Measurements from ENCODE around the gene CASKIN1. TPM values are rescaled to one million over a fixed set of nuclear protein-coding genes. Genes with fewer than 3 reads are reported as not detected.

The CASKIN1 gene
- total and polyA plus RNA-seq, 12 donors = 0.06 to 5.2 (median 1.3) TPM; not detected in 3

DNA sequence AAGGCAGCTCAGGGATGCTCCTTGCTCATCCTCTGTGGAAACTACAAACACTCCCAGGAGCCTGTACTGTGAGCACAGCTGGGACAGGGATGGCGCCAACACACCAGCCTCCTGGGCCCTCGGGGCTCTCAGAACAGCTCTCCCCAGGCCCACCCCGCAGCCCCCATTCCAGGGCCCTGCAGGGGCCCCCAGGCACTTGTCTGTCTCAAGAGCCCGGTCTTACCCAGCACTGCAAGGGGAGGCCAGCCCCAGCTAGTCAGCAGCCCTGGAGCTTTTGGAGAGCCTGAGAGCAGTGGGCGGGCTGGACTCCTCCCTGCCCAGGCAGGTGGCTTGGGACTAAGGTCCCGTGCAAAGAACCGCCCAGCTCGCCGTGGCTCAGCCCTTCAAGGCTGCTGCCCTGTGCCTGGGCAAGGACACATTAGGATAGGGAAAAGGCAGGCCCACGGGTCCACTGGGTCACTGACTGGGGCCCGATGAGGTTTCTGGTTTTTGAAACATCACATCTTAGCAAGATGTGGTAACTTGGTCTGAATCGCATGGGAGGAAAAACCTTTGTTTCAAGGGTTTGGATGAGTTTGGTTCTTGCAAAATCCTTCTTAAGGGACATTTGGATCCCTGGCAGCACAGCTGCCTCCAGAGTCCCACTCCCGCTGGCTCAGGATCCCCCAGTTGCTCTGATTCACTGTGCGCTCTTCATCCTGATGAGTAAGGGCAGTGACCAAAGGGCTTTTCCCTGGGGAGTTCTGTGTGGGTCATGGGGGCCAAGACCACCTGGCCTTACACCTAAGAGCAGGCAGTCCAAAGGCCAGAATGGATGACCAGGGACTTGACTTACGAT is 42.7 kb upstream of the CASKIN1 start:
- Histone ChIP-seq H3K27me3 (peaks cover 9% of the 10 kb centered on the region), H3K27ac (peak overlapping the region in 1 of 5 donors; percentile 32), H3K36me3 (replicated peaks in 1 of 2) (peaks cover 0 to 39% of the 10 kb centered on the region in 2 donors), H3K4me1 (replicated peaks in 1 of 2) (peaks cover 12 to 21% of the 10 kb centered on the region in 2 donors), H3K4me3 (no peak overlapping the region), H3K9me3 (replicated peaks in 1 of 3) (no peaks in the 10 kb centered on the region)
- intact Hi-C loops (cut with DNase I) = no loop called here
- WGBS, 4 donors = 51 to 63% (median 61%) methylated on average over 7 to 15 of the region's 15 CpGs
- no peak for TF ChIP-seq POLR2A (IDR thresholded peaks at IDR 0.05)
- TF ChIP-seq, protein P1, sequence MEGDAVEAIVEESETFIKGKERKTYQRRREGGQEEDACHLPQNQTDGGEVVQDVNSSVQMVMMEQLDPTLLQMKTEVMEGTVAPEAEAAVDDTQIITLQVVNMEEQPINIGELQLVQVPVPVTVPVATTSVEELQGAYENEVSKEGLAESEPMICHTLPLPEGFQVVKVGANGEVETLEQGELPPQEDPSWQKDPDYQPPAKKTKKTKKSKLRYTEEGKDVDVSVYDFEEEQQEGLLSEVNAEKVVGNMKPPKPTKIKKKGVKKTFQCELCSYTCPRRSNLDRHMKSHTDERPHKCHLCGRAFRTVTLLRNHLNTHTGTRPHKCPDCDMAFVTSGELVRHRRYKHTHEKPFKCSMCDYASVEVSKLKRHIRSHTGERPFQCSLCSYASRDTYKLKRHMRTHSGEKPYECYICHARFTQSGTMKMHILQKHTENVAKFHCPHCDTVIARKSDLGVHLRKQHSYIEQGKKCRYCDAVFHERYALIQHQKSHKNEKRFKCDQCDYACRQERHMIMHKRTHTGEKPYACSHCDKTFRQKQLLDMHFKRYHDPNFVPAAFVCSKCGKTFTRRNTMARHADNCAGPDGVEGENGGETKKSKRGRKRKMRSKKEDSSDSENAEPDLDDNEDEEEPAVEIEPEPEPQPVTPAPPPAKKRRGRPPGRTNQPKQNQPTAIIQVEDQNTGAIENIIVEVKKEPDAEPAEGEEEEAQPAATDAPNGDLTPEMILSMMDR (IDR thresholded peaks at IDR 0.05) = no peak
- peak in 5 of 7 donors; percentile 52 to 72 (median 70) for DNase-seq

GRCh38 chr16:2238150-2238837 is 41.9 kb upstream of the CASKIN1 start:
- Histone ChIP-seq H3K9me3 (replicated peaks in 1 of 3) (no peaks in the 10 kb centered on the region), H3K4me1 (replicated peaks in 1 of 2) (peaks cover 12 to 21% of the 10 kb centered on the region in 2 donors), H3K36me3 (replicated peaks in 1 of 2) (peaks cover 0 to 39% of the 10 kb centered on the region in 2 donors), H3K27ac (no peak overlapping the region), H3K27me3 (peaks cover 9% of the 10 kb centered on the region), H3K4me3 (no peak overlapping the region)
- 63 to 80% (median 66%) methylated on average over 1 to 18 of the region's 18 CpGs for WGBS, 4 donors
- DNase-seq = no peak
- TF ChIP-seq POLR2A (IDR thresholded peaks at IDR 0.05) = no peak
- TF ChIP-seq, protein P1 (IDR thresholded peaks at IDR 0.05) = no peak
- intact Hi-C loops (cut with DNase I) = no loop called here

GRCh38 chr16:2237493-2238149 is 41.2 kb upstream of the CASKIN1 start:
- H3K4me3 ChIP-seq = no peak overlapping the region
- TF ChIP-seq, protein P1 (IDR thresholded peaks at IDR 0.05) = no peak
- TF ChIP-seq POLR2A (IDR thresholded peaks at IDR 0.05) = no peak
- peaks cover 12 to 21% of the 10 kb centered on the region in 2 donors for H3K4me1 ChIP-seq (replicated peaks in 1 of 2)
- H3K27ac ChIP-seq = no peak overlapping the region
- peaks cover 9% of the 10 kb centered on the region for H3K27me3 ChIP-seq
- no peaks in the 10 kb centered on the region for H3K9me3 ChIP-seq (replicated peaks in 1 of 3)
- peaks cover 0 to 39% of the 10 kb centered on the region in 2 donors for H3K36me3 ChIP-seq (replicated peaks in 1 of 2)
- intact Hi-C loops (cut with DNase I) = no loop called here
- WGBS, 4 donors = 10 to 80% (median 22%) methylated on average over 3 to 65 of the region's 65 CpGs
- no peak for DNase-seq

DNA sequence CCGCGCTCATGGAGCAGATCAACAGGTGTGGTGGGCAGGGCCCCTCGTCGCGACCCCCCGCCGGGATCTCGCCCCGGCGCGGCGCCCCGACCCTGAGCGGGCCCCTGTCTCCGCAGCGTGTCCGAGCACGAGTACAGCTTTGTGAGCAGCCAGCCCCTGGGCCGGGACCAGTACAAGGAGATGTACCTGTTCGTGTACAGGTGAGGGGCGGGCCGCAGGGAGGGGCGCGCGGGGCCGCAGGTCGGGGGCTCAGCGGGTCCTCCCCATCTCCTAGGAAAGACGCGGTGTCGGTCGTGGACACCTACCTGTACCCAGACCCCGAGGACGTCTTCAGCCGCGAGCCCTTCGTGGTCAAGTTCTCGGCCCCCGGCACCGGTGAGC is 40.7 kb upstream of the CASKIN1 start:
- no peak overlapping the region for H3K27ac ChIP-seq
- H3K9me3 ChIP-seq (replicated peaks in 1 of 3) = no peaks in the 10 kb centered on the region
- TF ChIP-seq, protein P1 (IDR thresholded peaks at IDR 0.05) = no peak
- no peak for TF ChIP-seq POLR2A (IDR thresholded peaks at IDR 0.05)
- peaks cover 12 to 21% of the 10 kb centered on the region in 2 donors for H3K4me1 ChIP-seq (replicated peaks in 1 of 2)
- no peak for DNase-seq
- peak overlapping the region in 1 of 4 donors; percentile 7 for H3K4me3 ChIP-seq
- peaks cover 0 to 39% of the 10 kb centered on the region in 2 donors for H3K36me3 ChIP-seq (replicated peaks in 1 of 2)
- peaks cover 9% of the 10 kb centered on the region for H3K27me3 ChIP-seq
- 6 to 10% (median 8%) methylated on average over 16 to 40 of the region's 40 CpGs; no CpG with 5 or more reads in 1 of the 4 donors for WGBS, 4 donors
- intact Hi-C loops (cut with DNase I) = no loop called here
